A549 (cell line): Measurements from ENCODE around the gene MAPK13. TPM values are rescaled to one million over a fixed set of nuclear protein-coding genes. Genes with fewer than 3 reads are reported as not detected.

ENCODE experiments used
- ATAC-seq, 2 experiments: fragments of 200-7000 bp in 1 of 2; fragments of >200 bp in 1 of 2; cut with Nextera tagmentation in 1 of 2; cut with Tn5 transposase in 1 of 2; 3 replicates each; pipeline versions ENCODE4 v1.8.0 to v1.9.1; 2018 to 2020; ENCODE audit warnings: mild to moderate bottlenecking in 1 of 2, moderate library complexity in 1 of 2
- CTCF ChIA-PET: fragments of 300-600 bp; sonication (Branson Sonifier 250); formaldehyde crosslinking; extraction: SDS; loops from one replicate; lab custom pipeline; 2021; ENCODE audit warnings: antibody characterized with exemption, inconsistent platforms; lab: Yijun Ruan, JAX
- POLR2A ChIA-PET: fragments of 350-600 bp; formaldehyde crosslinking; extraction: SDS; loops from one replicate; lab custom pipeline; 2021; ENCODE audit warnings: antibody characterized with exemption, inconsistent platforms; lab: Yijun Ruan, JAX
- DNase-seq, 2 experiments: peaks; one replicate each; pipeline versions ENCODE4 v3.0.0 to v3.0.0-alpha.2; 2011 to 2016; ENCODE audit warnings: low read depth in 1 of 2, low spot score in 1 of 2
- FAIRE-seq: peaks from 2 replicates; lab custom pipeline; 2011; peaks lifted over from hg19 to GRCh38; lab: Jason Lieb, UNC
- H3K27ac ChIP-seq, 2 experiments: fragments of >200 bp; sonication (Bioruptor Twin); formaldehyde crosslinking; 3 replicates each; pipeline ENCODE4 v1.5.1; 2016 to 2017
- H3K4me1 ChIP-seq: fragments of >200 bp; sonication (Bioruptor Twin); formaldehyde crosslinking; 3 replicates; pipeline ENCODE4 v1.6.1; 2016
- H3K4me2 ChIP-seq: fragments of >200 bp; sonication (Bioruptor Twin); formaldehyde crosslinking; 3 replicates; pipeline ENCODE4 v1.6.1; 2016
- H3K4me3 ChIP-seq: fragments of >200 bp; sonication (Bioruptor Twin); formaldehyde crosslinking; 3 replicates; pipeline ENCODE4 v1.5.1; 2016
- H3K9me3 ChIP-seq: fragments of >200 bp; sonication (Bioruptor Twin); formaldehyde crosslinking; 3 replicates; pipeline ENCODE4 v1.6.1; 2016
- BHLHE40 ChIP-seq: IDR thresholded peaks from 2 replicates; pipeline ENCODE4 v1.6.1; 2012; ENCODE audit warnings: low read depth, low read length, inconsistent platforms
- CBX2 ChIP-seq: fragments of 200-600 bp; sonication (generic); IDR thresholded peaks from 2 replicates; pipeline ENCODE4 v1.6.1; 2016; ENCODE audit warnings: low read depth, mild to moderate bottlenecking, borderline replicate concordance
- CHD2 ChIP-seq: fragments of 150-350 bp; IDR thresholded peaks from 2 replicates; pipeline ENCODE4 v1.6.1; 2014; ENCODE audit warnings: low read length; ENCODE audit not compliant: partially characterized antibody
- CHD4 ChIP-seq: fragments of 200-600 bp; sonication (generic); IDR thresholded peaks from 2 replicates; pipeline ENCODE4 v1.6.1; 2016; ENCODE audit warnings: antibody characterized with exemption, mild to moderate bottlenecking, borderline replicate concordance
- EHF ChIP-seq: fragments of 250-450 bp; sonication (Bioruptor Pico); IDR thresholded peaks from 2 replicates; pipeline ENCODE4 v1.5.0; 2020; ENCODE audit warnings: mild to moderate bottlenecking
- EP300 ChIP-seq, 2 experiments: fragments of >200 bp; sonication (Bioruptor Twin); formaldehyde crosslinking; IDR thresholded peaks; 2 replicates in 1 of 2; 3 replicates in 1 of 2; pipeline ENCODE4 v1.6.1; 2016 to 2017
- FOXS1 ChIP-seq: fragments of 250-450 bp; sonication (Bioruptor Pico); IDR thresholded peaks from 2 replicates; pipeline ENCODE4 v1.5.0; 2020; ENCODE audit warnings: mild to moderate bottlenecking, moderate library complexity
- HEYL ChIP-seq: fragments of 250-450 bp; sonication (Bioruptor Pico); IDR thresholded peaks from 2 replicates; pipeline ENCODE4 v1.8.0; 2021; ENCODE audit warnings: mild to moderate bottlenecking, moderate library complexity
- KDM5A ChIP-seq: fragments of 200-600 bp; sonication (generic); IDR thresholded peaks from 2 replicates; pipeline ENCODE4 v1.6.1; 2016; ENCODE audit warnings: antibody characterized with exemption, mild to moderate bottlenecking
- MAFK ChIP-seq: fragments of 450-650 bp; IDR thresholded peaks from 2 replicates; pipeline ENCODE4 v1.6.1; 2014; ENCODE audit not compliant: partially characterized antibody
- MAZ ChIP-seq: fragments of 150-350 bp; IDR thresholded peaks from 2 replicates; pipeline ENCODE4 v1.6.1; 2014; ENCODE audit warnings: antibody characterized with exemption, low read depth, low read length, borderline replicate concordance
- NPAS2 ChIP-seq: fragments of 250-450 bp; sonication (Bioruptor Pico); IDR thresholded peaks from 2 replicates; pipeline ENCODE4 v1.8.0; 2022; ENCODE audit warnings: mild to moderate bottlenecking, moderate library complexity, borderline replicate concordance
- PHF8 ChIP-seq: fragments of 200-600 bp; sonication (generic); IDR thresholded peaks from 2 replicates; pipeline ENCODE4 v1.6.1; 2016; ENCODE audit warnings: low read depth, mild to moderate bottlenecking, antibody characterized with exemption, moderate library complexity, borderline replicate concordance
- POLR2A ChIP-seq: IDR thresholded peaks from 2 replicates; pipeline ENCODE4 v1.6.1; 2012; ENCODE audit warnings: mild to moderate bottlenecking, low read length
- POLR2AphosphoS2 ChIP-seq: conservative IDR thresholded peaks from 2 replicates; pipeline ENCODE4 v1.6.1; 2012; ENCODE audit warnings: low read length, improper control_type of control experiment, inconsistent platforms
- RAD21 ChIP-seq, 2 experiments: fragments of >200 bp in 1 of 2; sonication (Bioruptor Twin) in 1 of 2; formaldehyde crosslinking in 1 of 2; IDR thresholded peaks in 1 of 2; conservative IDR thresholded peaks in 1 of 2; 2 replicates in 1 of 2; 3 replicates in 1 of 2; pipeline ENCODE4 v1.6.1; 2012 to 2018; ENCODE audit warnings: inconsistent platforms in 1 of 2
- RCOR1 ChIP-seq: fragments of 150-350 bp; IDR thresholded peaks from 2 replicates; pipeline ENCODE4 v1.6.1; 2014; ENCODE audit warnings: antibody characterized with exemption, low read length, low read depth
- RFX5 ChIP-seq: fragments of 450-650 bp; IDR thresholded peaks from 2 replicates; pipeline ENCODE4 v1.7.1; 2014; ENCODE audit warnings: antibody characterized with exemption, mild to moderate bottlenecking, moderate library complexity
- SMC3 ChIP-seq: fragments of >200 bp; sonication (Bioruptor Twin); formaldehyde crosslinking; IDR thresholded peaks from 3 replicates; pipeline ENCODE4 v1.6.1; 2018; ENCODE audit warnings: inconsistent platforms
- ZFP36 ChIP-seq: fragments of 450-650 bp; IDR thresholded peaks from 2 replicates; pipeline ENCODE4 v1.6.1; 2014; ENCODE audit warnings: borderline replicate concordance; ENCODE audit not compliant: partially characterized antibody
- ZNF302 ChIP-seq: fragments of 250-450 bp; sonication (Bioruptor Pico); IDR thresholded peaks from 2 replicates; pipeline ENCODE4 v1.9.0; 2021; ENCODE audit warnings: inconsistent platforms, mild to moderate bottlenecking, moderate library complexity
- WGBS: methylation state at CpG from one replicate; pipeline ENCODE4 v1.1.6; 2017; ENCODE audit errors: missing lambda C conversion rate; 5-methylcytosine and 5-hydroxymethylcytosine counted together
- polyA plus RNA-seq, 4 experiments: library from polyadenylated mRNA; depleted of rRNA in 3 of 4; stranded (reverse); fragments of >200 nt; fragmentation: RNase III in 1 of 4; extraction: RNeasy Plus Mini Kit Qiagen cat#74134 plus additional on column Dnase treatment in 1 of 4; gene quantifications; 2 replicates in 3 of 4; 3 replicates in 1 of 4; pipeline ENCODE4 v1.2.3, GENCODE V29; 2011 to 2017
- TF ChIP-seq, protein P1 (sequence below): IDR thresholded peaks from 2 replicates; pipeline ENCODE4 v1.6.1; 2012; ENCODE audit warnings: low read depth, borderline replicate concordance
- TF ChIP-seq, protein P2 (sequence below): fragments of >200 bp; sonication (Bioruptor Twin); formaldehyde crosslinking; IDR thresholded peaks from 3 replicates; pipeline ENCODE4 v1.5.1; 2016
- TF ChIP-seq, protein P3 (sequence below): fragments of 250-450 bp; sonication (Bioruptor Pico); IDR thresholded peaks from 2 replicates; pipeline ENCODE4 v1.5.0; 2020; ENCODE audit warnings: low read depth, mild to moderate bottlenecking, moderate library complexity
- TF ChIP-seq, protein P4 (sequence below): fragments of 200-600 bp; sonication (generic); IDR thresholded peaks from 2 replicates; pipeline ENCODE4 v1.6.1; 2016; ENCODE audit warnings: antibody characterized with exemption, mild to moderate bottlenecking, moderate library complexity
- TF ChIP-seq, protein P5 (sequence below): fragments of 250-450 bp; sonication (Bioruptor Pico); IDR thresholded peaks from 2 replicates; pipeline ENCODE4 v1.5.0; 2021; ENCODE audit warnings: mild to moderate bottlenecking, moderate library complexity, borderline replicate concordance
- TF ChIP-seq, protein P6 (sequence below): IDR thresholded peaks from 2 replicates; pipeline ENCODE4 v1.6.1; 2012

MAPK13 gene
- polyA plus RNA-seq, 2 of the 4 experiments (the other 2 are of a cell fraction), result 0.45 to 0.63 TPM

DNA sequence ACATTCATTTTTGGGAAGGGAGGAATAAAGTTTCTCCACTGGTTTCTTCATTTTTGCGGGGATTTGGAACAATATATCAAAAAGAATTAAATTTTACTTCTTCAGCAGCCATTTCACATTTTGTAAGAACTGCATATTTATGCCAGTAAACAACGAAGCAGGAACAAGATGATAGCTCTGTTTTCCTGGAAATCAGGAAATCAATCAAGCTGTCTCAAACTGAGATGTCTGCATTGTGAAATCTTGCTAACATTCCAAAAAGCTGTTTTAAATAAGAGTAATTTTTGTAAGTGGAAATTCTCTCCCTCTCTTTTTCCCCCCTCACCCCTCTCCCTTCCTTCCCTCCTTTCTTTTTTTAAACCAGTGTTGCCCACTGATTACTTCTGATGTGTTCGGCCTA lies 20.0 kb downstream of the MAPK13 start:
- 68% methylated on average over 3 of the region's 3 CpGs for WGBS
- POLR2A ChIA-PET, result no interaction called here
- CTCF ChIA-PET, result no interaction called here
- Histone ChIP-seq H3K27ac (no peak overlapping the region), H3K4me1 (no peaks in the 10 kb centered on the region), H3K9me3 (0 out of 3 replicates have a peak, but pooled peaks cover 1% of the 10 kb centered on the region), H3K4me3 (no peak overlapping the region), H3K4me2 (no peak overlapping the region)
- ATAC-seq (no peak), DNase-seq (no peak), FAIRE-seq (no peak)
- TF ChIP-seq, protein P1, sequence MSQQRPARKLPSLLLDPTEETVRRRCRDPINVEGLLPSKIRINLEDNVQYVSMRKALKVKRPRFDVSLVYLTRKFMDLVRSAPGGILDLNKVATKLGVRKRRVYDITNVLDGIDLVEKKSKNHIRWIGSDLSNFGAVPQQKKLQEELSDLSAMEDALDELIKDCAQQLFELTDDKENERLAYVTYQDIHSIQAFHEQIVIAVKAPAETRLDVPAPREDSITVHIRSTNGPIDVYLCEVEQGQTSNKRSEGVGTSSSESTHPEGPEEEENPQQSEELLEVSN, result no peak
- no peak for TF ChIP-seq ZNF302 (CRISPR knock-in tag)
- no peak for TF ChIP-seq SMC3
- no peak for TF ChIP-seq POLR2AphosphoS2
- no peak for TF ChIP-seq KDM5A
- no peak for TF ChIP-seq MAFK
- TF ChIP-seq, protein P2, sequence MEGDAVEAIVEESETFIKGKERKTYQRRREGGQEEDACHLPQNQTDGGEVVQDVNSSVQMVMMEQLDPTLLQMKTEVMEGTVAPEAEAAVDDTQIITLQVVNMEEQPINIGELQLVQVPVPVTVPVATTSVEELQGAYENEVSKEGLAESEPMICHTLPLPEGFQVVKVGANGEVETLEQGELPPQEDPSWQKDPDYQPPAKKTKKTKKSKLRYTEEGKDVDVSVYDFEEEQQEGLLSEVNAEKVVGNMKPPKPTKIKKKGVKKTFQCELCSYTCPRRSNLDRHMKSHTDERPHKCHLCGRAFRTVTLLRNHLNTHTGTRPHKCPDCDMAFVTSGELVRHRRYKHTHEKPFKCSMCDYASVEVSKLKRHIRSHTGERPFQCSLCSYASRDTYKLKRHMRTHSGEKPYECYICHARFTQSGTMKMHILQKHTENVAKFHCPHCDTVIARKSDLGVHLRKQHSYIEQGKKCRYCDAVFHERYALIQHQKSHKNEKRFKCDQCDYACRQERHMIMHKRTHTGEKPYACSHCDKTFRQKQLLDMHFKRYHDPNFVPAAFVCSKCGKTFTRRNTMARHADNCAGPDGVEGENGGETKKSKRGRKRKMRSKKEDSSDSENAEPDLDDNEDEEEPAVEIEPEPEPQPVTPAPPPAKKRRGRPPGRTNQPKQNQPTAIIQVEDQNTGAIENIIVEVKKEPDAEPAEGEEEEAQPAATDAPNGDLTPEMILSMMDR, result no peak
- TF ChIP-seq EHF (CRISPR knock-in tag), result no peak
- TF ChIP-seq NPAS2 (CRISPR knock-in tag), result no peak
- TF ChIP-seq RFX5, result no peak

DNA sequence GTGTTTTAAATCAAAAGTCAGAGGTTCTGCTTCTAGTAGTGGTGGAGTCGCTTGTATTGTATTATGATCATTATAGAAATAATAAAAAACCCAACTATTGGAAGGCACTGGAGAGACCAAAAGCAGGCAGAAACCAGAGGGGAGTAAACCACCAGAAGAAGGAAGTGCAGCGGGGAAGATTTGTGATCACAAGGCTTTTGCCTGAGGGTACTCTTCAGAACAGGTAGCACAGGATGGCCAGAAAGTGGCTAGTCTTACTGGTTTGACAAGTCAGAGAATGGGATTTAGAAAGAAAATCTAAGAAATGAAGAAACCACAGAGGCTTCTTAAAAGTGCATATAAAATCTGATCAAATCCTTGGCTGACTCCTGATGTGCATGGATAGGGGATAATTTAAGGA lies 24.0 kb downstream of the MAPK13 start:
- no peaks in the 10 kb centered on the region for H3K4me1 ChIP-seq
- no peak for ATAC-seq
- 76% methylated on average over 2 of the region's 2 CpGs for WGBS
- POLR2A ChIA-PET, result no interaction called here
- no peak for DNase-seq
- no peak overlapping the region for H3K4me2 ChIP-seq
- CTCF ChIA-PET, result no interaction called here
- FAIRE-seq, result no peak
- H3K27ac ChIP-seq, result no peak overlapping the region
- H3K4me3 ChIP-seq, result no peak overlapping the region
- peaks cover 5% of the 10 kb centered on the region; the same call in 1 of the 3 replicates for H3K9me3 ChIP-seq
- TF ChIP-seq, protein P3, sequence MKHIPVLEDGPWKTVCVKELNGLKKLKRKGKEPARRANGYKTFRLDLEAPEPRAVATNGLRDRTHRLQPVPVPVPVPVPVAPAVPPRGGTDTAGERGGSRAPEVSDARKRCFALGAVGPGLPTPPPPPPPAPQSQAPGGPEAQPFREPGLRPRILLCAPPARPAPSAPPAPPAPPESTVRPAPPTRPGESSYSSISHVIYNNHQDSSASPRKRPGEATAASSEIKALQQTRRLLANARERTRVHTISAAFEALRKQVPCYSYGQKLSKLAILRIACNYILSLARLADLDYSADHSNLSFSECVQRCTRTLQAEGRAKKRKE (CRISPR knock-in tag), result no peak
- TF ChIP-seq CHD2, result no peak
- no peak for TF ChIP-seq BHLHE40
- TF ChIP-seq, protein P4, sequence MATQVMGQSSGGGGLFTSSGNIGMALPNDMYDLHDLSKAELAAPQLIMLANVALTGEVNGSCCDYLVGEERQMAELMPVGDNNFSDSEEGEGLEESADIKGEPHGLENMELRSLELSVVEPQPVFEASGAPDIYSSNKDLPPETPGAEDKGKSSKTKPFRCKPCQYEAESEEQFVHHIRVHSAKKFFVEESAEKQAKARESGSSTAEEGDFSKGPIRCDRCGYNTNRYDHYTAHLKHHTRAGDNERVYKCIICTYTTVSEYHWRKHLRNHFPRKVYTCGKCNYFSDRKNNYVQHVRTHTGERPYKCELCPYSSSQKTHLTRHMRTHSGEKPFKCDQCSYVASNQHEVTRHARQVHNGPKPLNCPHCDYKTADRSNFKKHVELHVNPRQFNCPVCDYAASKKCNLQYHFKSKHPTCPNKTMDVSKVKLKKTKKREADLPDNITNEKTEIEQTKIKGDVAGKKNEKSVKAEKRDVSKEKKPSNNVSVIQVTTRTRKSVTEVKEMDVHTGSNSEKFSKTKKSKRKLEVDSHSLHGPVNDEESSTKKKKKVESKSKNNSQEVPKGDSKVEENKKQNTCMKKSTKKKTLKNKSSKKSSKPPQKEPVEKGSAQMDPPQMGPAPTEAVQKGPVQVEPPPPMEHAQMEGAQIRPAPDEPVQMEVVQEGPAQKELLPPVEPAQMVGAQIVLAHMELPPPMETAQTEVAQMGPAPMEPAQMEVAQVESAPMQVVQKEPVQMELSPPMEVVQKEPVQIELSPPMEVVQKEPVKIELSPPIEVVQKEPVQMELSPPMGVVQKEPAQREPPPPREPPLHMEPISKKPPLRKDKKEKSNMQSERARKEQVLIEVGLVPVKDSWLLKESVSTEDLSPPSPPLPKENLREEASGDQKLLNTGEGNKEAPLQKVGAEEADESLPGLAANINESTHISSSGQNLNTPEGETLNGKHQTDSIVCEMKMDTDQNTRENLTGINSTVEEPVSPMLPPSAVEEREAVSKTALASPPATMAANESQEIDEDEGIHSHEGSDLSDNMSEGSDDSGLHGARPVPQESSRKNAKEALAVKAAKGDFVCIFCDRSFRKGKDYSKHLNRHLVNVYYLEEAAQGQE, result no peak
- TF ChIP-seq KDM5A, result no peak
- no peak for TF ChIP-seq POLR2A
- TF ChIP-seq RCOR1, result no peak
- no peak for TF ChIP-seq ZFP36
- TF ChIP-seq, protein P5, sequence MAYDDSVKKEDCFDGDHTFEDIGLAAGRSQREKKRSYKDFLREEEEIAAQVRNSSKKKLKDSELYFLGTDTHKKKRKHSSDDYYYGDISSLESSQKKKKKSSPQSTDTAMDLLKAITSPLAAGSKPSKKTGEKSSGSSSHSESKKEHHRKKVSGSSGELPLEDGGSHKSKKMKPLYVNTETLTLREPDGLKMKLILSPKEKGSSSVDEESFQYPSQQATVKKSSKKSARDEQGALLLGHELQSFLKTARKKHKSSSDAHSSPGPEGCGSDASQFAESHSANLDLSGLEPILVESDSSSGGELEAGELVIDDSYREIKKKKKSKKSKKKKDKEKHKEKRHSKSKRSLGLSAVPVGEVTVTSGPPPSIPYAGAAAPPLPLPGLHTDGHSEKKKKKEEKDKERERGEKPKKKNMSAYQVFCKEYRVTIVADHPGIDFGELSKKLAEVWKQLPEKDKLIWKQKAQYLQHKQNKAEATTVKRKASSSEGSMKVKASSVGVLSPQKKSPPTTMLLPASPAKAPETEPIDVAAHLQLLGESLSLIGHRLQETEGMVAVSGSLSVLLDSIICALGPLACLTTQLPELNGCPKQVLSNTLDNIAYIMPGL (CRISPR knock-in tag), result no peak
- TF ChIP-seq RAD21 (conservative IDR thresholded peaks at IDR 0.05 in 1 of 2, IDR thresholded peaks at IDR 0.05 in 1 of 2), result no peak
- no peak for TF ChIP-seq CHD4
- no peak for TF ChIP-seq HEYL (CRISPR knock-in tag)
- TF ChIP-seq, protein P6, sequence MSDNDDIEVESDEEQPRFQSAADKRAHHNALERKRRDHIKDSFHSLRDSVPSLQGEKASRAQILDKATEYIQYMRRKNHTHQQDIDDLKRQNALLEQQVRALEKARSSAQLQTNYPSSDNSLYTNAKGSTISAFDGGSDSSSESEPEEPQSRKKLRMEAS, result no peak
- no peak for TF ChIP-seq NPAS2 (CRISPR knock-in tag)
- no peak for TF ChIP-seq FOXS1 (CRISPR knock-in tag)
- TF ChIP-seq MAZ, result no peak
- no peak for TF ChIP-seq PHF8
- no peak for TF ChIP-seq CBX2
- TF ChIP-seq EP300 (IDR thresholded peaks at IDR 0.05), result no peak
